IMR-90 (cell line): ENCODE results near the gene PTPN3.

ENCODE experiments used
- BHLHE40 ChIP-seq: fragments of 150-350 bp; IDR thresholded peaks from 2 replicates; pipeline ENCODE4 v1.6.1; 2016; ENCODE audit warnings: mild to moderate bottlenecking, low read depth, low read length
- MAFK ChIP-seq: IDR thresholded peaks from 2 replicates; pipeline ENCODE4 v1.6.1; 2012; ENCODE audit warnings: low read depth, low read length, improper control_type of control experiment
- MXI1 ChIP-seq: IDR thresholded peaks from 2 replicates; pipeline ENCODE4 v1.6.1; 2012; ENCODE audit warnings: low read depth, mild to moderate bottlenecking, low read length, moderate library complexity, borderline replicate concordance
- RAD21 ChIP-seq: IDR thresholded peaks from 2 replicates; pipeline ENCODE4 v1.6.1; 2012; ENCODE audit warnings: low read length, improper control_type of control experiment
- SMC3 ChIP-seq: fragments of 150-350 bp; IDR thresholded peaks from 2 replicates; pipeline ENCODE4 v1.6.1; 2016; ENCODE audit warnings: low read depth, mild to moderate bottlenecking, antibody characterized with exemption, low read length, moderate library complexity
- TF ChIP-seq, protein P1 (sequence below): conservative IDR thresholded peaks from 2 replicates; pipeline ENCODE4 v1.5.1; 2012; ENCODE audit warnings: mild to moderate bottlenecking, low read depth, low read length, improper control_type of control experiment
- TF ChIP-seq, protein P2 (sequence below): fragments of 150-350 bp; IDR thresholded peaks from 2 replicates; pipeline ENCODE4 v1.6.1; 2017; ENCODE audit warnings: mild to moderate bottlenecking, antibody characterized with exemption, low read length, low read depth

DNA sequence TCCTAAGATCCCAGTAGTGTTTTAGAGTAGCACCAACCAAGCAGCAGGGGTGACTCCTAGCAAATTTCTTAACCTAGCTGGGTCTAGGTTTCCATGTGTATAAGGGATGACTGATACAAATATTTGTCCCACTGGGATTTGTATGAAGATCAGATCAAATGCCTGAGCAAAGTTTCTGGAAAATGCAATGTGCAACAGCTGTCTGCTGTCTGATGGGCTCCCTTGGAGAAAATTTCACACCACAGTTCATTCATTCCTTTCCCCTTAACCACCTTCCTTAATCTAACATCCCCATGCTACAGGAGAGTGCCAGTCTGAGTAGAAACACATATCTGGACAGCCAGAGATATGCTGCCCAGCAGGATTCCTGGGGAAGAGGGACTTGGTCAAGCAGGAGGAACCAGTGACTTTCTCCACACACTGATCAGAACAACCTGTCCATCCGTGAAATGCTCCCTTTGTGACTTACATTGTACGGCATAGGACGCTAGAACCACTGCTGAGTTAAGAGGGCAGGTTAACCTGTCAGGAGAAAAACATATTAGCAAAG lies 53.3 kb downstream of the PTPN3 start:
- TF ChIP-seq, protein P1, sequence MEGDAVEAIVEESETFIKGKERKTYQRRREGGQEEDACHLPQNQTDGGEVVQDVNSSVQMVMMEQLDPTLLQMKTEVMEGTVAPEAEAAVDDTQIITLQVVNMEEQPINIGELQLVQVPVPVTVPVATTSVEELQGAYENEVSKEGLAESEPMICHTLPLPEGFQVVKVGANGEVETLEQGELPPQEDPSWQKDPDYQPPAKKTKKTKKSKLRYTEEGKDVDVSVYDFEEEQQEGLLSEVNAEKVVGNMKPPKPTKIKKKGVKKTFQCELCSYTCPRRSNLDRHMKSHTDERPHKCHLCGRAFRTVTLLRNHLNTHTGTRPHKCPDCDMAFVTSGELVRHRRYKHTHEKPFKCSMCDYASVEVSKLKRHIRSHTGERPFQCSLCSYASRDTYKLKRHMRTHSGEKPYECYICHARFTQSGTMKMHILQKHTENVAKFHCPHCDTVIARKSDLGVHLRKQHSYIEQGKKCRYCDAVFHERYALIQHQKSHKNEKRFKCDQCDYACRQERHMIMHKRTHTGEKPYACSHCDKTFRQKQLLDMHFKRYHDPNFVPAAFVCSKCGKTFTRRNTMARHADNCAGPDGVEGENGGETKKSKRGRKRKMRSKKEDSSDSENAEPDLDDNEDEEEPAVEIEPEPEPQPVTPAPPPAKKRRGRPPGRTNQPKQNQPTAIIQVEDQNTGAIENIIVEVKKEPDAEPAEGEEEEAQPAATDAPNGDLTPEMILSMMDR, result no peak
- TF ChIP-seq BHLHE40, result no peak
- no peak for TF ChIP-seq MAFK
- no peak for TF ChIP-seq RAD21
- no peak for TF ChIP-seq SMC3
- TF ChIP-seq MXI1, result no peak
- TF ChIP-seq, protein P2, sequence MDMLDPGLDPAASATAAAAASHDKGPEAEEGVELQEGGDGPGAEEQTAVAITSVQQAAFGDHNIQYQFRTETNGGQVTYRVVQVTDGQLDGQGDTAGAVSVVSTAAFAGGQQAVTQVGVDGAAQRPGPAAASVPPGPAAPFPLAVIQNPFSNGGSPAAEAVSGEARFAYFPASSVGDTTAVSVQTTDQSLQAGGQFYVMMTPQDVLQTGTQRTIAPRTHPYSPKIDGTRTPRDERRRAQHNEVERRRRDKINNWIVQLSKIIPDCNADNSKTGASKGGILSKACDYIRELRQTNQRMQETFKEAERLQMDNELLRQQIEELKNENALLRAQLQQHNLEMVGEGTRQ, result no peak
